HepG2 (cell line): ENCODE data around the gene PDCL3. TPM values are rescaled to one million over a fixed set of nuclear protein-coding genes. Genes with fewer than 3 reads are reported as not detected.

Experiments used
- ATAC-seq: fragments of 200-7000 bp; cut with Tn5 transposase; 3 replicates; pipeline ENCODE4 v1.9.1; 2020; ENCODE audit warnings: mild to moderate bottlenecking, moderate library complexity
- BruUV-seq: library from RNA; stranded (reverse); fragments of 400-500 nt; replicated peaks from 2 replicates; lab custom pipeline; 2021; lab: Mats Ljungman, UMichigan
- CTCF ChIA-PET: fragments of 300-600 bp; formaldehyde crosslinking; extraction: SDS; loops from one replicate; lab custom pipeline; 2021; ENCODE audit warnings: low total read pairs, inconsistent platforms, low intra/inter-chr PET ratio; lab: Yijun Ruan, JAX
- POLR2A ChIA-PET: fragments of 350-600 bp; sonication (Branson Sonifier 250); formaldehyde crosslinking; loops from one replicate; lab custom pipeline; 2020; ENCODE audit warnings: antibody characterized with exemption, inconsistent platforms; lab: Yijun Ruan, JAX
- DNase-seq: peaks from one replicate; pipeline ENCODE4 v3.0.0-alpha.2; 2015; ENCODE audit warnings: low spot score
- FAIRE-seq: peaks from 3 replicates; lab custom pipeline; 2011; peaks lifted over from hg19 to GRCh38; lab: Jason Lieb, UNC
- H2AFZ ChIP-seq: one replicate; pipeline ENCODE4 v1.6.1; 2011; ENCODE audit warnings: low read length, inconsistent platforms
- H3K27ac ChIP-seq: fragments of 300-600 bp; 3 replicates; pipeline ENCODE4 v1.8.0; 2011; ENCODE audit warnings: mixed run types, mild to moderate bottlenecking, mixed read lengths, low read length, inconsistent platforms; ENCODE audit not compliant: insufficient read depth; ENCODE audit errors: extremely low read length
- H3K27me3 ChIP-seq, 2 experiments: fragments of 200-600 bp in 1 of 2; 2 replicates in 1 of 2; 3 replicates in 1 of 2; pipeline versions ENCODE4 v1.6.0 to v1.8.0; 2011; ENCODE audit warnings: low read length in 2 of 2, mild to moderate bottlenecking in 2 of 2, moderate library complexity in 2 of 2, inconsistent platforms in 1 of 2; ENCODE audit not compliant: insufficient read depth in 2 of 2, control insufficient read depth in 1 of 2
- H3K36me3 ChIP-seq, 2 experiments: fragments of 200-600 bp in 1 of 2; replicated peaks in 1 of 2; 2 replicates in 1 of 2; 3 replicates in 1 of 2; pipeline versions ENCODE4 v1.5.1 to v1.8.0; 2011; ENCODE audit warnings: low read length in 2 of 2, inconsistent platforms in 1 of 2; ENCODE audit not compliant: insufficient read depth in 2 of 2, control insufficient read depth in 1 of 2
- H3K4me1 ChIP-seq: 2 replicates; pipeline ENCODE4 v1.5.1; 2012; ENCODE audit warnings: low read length, inconsistent platforms; ENCODE audit not compliant: insufficient read depth
- H3K4me2 ChIP-seq: 2 replicates; pipeline ENCODE4 v1.6.0; 2011; ENCODE audit warnings: low read depth, low read length, inconsistent platforms
- H3K4me3 ChIP-seq, 3 experiments: fragments of 200-600 bp in 1 of 3; sonication (generic), shearing (Covaris generic) in 1 of 3; replicated peaks in 1 of 3; 2 replicates each; pipeline ENCODE4 v1.5.1; 2011 to 2016; ENCODE audit warnings: low read length in 3 of 3, inconsistent platforms in 2 of 3, low read depth in 2 of 3, mild to moderate bottlenecking in 2 of 3, control low read depth in 1 of 3, mixed read lengths in 1 of 3; ENCODE audit not compliant: insufficient read depth in 1 of 3
- H3K79me2 ChIP-seq: one replicate; pipeline ENCODE4 v1.6.1; 2011; ENCODE audit warnings: low read length, inconsistent platforms; ENCODE audit not compliant: insufficient read depth
- H3K9ac ChIP-seq: 2 replicates; pipeline ENCODE4 v1.6.0; 2011; ENCODE audit warnings: mild to moderate bottlenecking, low read depth, low read length, inconsistent platforms; ENCODE audit not compliant: insufficient read depth
- H3K9me3 ChIP-seq: 2 replicates; pipeline ENCODE4 v1.5.1; 2012; ENCODE audit warnings: mild to moderate bottlenecking, low read length
- H4K20me1 ChIP-seq: 2 replicates; pipeline ENCODE4 v1.6.0; 2011; ENCODE audit warnings: inconsistent platforms, mild to moderate bottlenecking, low read length, moderate library complexity; ENCODE audit not compliant: insufficient read depth
- AHR ChIP-seq: IDR thresholded peaks from 2 replicates; pipeline ENCODE4 v1.6.1; 2018; ENCODE audit warnings: missing genetic modification reagents, missing compliant biosample characterization
- ATF7 ChIP-seq, 2 experiments: fragments of 450-650 bp in 1 of 2; sonication (generic) in 1 of 2; formaldehyde crosslinking in 1 of 2; IDR thresholded peaks; 2 replicates each; pipeline versions ENCODE4 v1.4.0 to v1.6.1; 2016 to 2020; ENCODE audit warnings: antibody characterized with exemption in 1 of 2, mild to moderate bottlenecking in 1 of 2, missing genetic modification reagents in 1 of 2
- CAMTA2 ChIP-seq: sonication (generic); formaldehyde crosslinking; IDR thresholded peaks from 2 replicates; pipeline ENCODE4 v1.4.0; 2020; ENCODE audit warnings: mild to moderate bottlenecking, missing genetic modification reagents, borderline replicate concordance
- DMAP1 ChIP-seq: IDR thresholded peaks from 2 replicates; pipeline ENCODE4 v1.6.1; 2016
- ELK4 ChIP-seq: sonication (generic); formaldehyde crosslinking; IDR thresholded peaks from 2 replicates; pipeline ENCODE4 v1.9.0; 2021; ENCODE audit warnings: missing genetic modification reagents, borderline replicate concordance
- ERF ChIP-seq: IDR thresholded peaks from 2 replicates; pipeline ENCODE4 v1.6.1; 2018; ENCODE audit warnings: missing biosample characterization, missing genetic modification reagents
- FOXM1 ChIP-seq: sonication (generic); formaldehyde crosslinking; IDR thresholded peaks from 2 replicates; pipeline ENCODE4 v1.5.0; 2020; ENCODE audit warnings: missing genetic modification reagents
- NFIC ChIP-seq: IDR thresholded peaks from 2 replicates; pipeline ENCODE4 v1.6.1; 2012; ENCODE audit warnings: mild to moderate bottlenecking, low read length, inconsistent platforms
- SP1 ChIP-seq, 2 experiments: fragments of 450-650 bp in 1 of 2; sonication (generic) in 1 of 2; formaldehyde crosslinking in 1 of 2; IDR thresholded peaks; 2 replicates each; pipeline versions ENCODE4 v1.4.0 to v1.6.1; 2016 to 2020; ENCODE audit warnings: missing genetic modification reagents in 1 of 2
- ZBTB46 ChIP-seq: sonication (generic); formaldehyde crosslinking; IDR thresholded peaks from 2 replicates; pipeline ENCODE4 v1.4.0; 2020; ENCODE audit warnings: mild to moderate bottlenecking, missing genetic modification reagents, borderline replicate concordance
- ZFP82 ChIP-seq: sonication (generic); formaldehyde crosslinking; IDR thresholded peaks from 2 replicates; pipeline ENCODE4 v1.5.1; 2020; ENCODE audit warnings: mild to moderate bottlenecking, missing genetic modification reagents, borderline replicate concordance
- ZIK1 ChIP-seq: sonication (generic); formaldehyde crosslinking; IDR thresholded peaks from 2 replicates; pipeline ENCODE4 v1.5.0; 2020; ENCODE audit warnings: mild to moderate bottlenecking, low read depth, missing genetic modification reagents, borderline replicate concordance
- ZKSCAN1 ChIP-seq: fragments of 150-350 bp; IDR thresholded peaks from 2 replicates; pipeline ENCODE4 v1.6.1; 2014; ENCODE audit warnings: low read length
- ZNF17 ChIP-seq: sonication (generic); formaldehyde crosslinking; IDR thresholded peaks from 2 replicates; pipeline ENCODE4 v1.5.0; 2020; ENCODE audit warnings: mild to moderate bottlenecking, missing genetic modification reagents
- ZNF292 ChIP-seq: sonication (generic); formaldehyde crosslinking; IDR thresholded peaks from 2 replicates; pipeline ENCODE4 v1.8.1; 2022; ENCODE audit warnings: mild to moderate bottlenecking, low read depth, missing genetic modification reagents, borderline replicate concordance
- ZNF3 ChIP-seq: IDR thresholded peaks from 2 replicates; pipeline ENCODE4 v1.7.0; 2017; ENCODE audit warnings: inconsistent platforms
- ZNF737 ChIP-seq: sonication (generic); formaldehyde crosslinking; IDR thresholded peaks from 2 replicates; pipeline ENCODE4 v1.5.0; 2020; ENCODE audit warnings: missing genetic modification reagents, mild to moderate bottlenecking, borderline replicate concordance
- WGBS: methylation state at CpG from one replicate; pipeline ENCODE4 v1.1.6; 2017; ENCODE audit warnings: low lambda C conversion rate; 5-methylcytosine and 5-hydroxymethylcytosine counted together
- in situ Hi-C: cut with HindIII; loops from 2 replicates; pipeline ENCODE4 v1.10.0; 2017; ENCODE audit warnings: low pct_unique_long_range_greater_than_20kb; ENCODE audit not compliant: extremely low pct_ligation_motif_present
- intact Hi-C: fragments of 100-400 bp; cut with micrococcal nuclease; formaldehyde crosslinking; loops from one replicate; pipeline ENCODE4 v1.10.0; 2022; ENCODE audit not compliant: unreplicated experiment
- polyA plus RNA-seq, 8 experiments: library from polyadenylated mRNA; depleted of rRNA in 3 of 8; stranded (reverse) in 7 of 8; unstranded in 1 of 8; fragments of >200 nt; fragmentation: Illumina TruSeq in 4 of 8; extraction: Trizol in 4 of 8; gene quantifications; 2 replicates each; pipeline versions ENCODE4 v1.2.1 to v1.2.3, GENCODE V29; 2011 to 2016; ENCODE audit warnings: low read depth in 4 of 8, missing spikeins in 1 of 8, mixed read lengths in 1 of 8; ENCODE audit not compliant: insufficient read depth in 1 of 8
- total RNA-seq, 5 experiments: library from RNA; depleted of rRNA; stranded (reverse); fragments of >200 nt; fragmentation: Illumina TruSeq; extraction: Trizol; gene quantifications; 2 replicates each; pipeline ENCODE4 v1.2.3, GENCODE V29; 2016; ENCODE audit warnings: low read depth in 1 of 5
- TF ChIP-seq, protein P1 (sequence below): sonication (generic); formaldehyde crosslinking; IDR thresholded peaks from 2 replicates; pipeline ENCODE4 v1.4.0; 2020; ENCODE audit warnings: missing genetic modification reagents

The PDCL3 gene
- total and polyA plus RNA-seq, 2 of the 13 experiments (the other 11 are each of a cell fraction or from before 2014, with no cell fraction given): 14.4 to 24.4 TPM

GRCh38 chr2:100524331-100524730 is 38.5 kb upstream of the PDCL3 start (continued):
- TF ChIP-seq DMAP1: no peak
- TF ChIP-seq ERF (CRISPR knock-in tag): no peak
- no peak for TF ChIP-seq ATF7 (IDR thresholded peaks at IDR 0.05)
- TF ChIP-seq ATF7 (CRISPR knock-in tag; IDR thresholded peaks at IDR 0.05): no peak
- TF ChIP-seq ZNF737: no peak
- TF ChIP-seq ELK4 (CRISPR knock-in tag): no peak
- no peak for TF ChIP-seq ZFP82 (CRISPR knock-in tag)
- TF ChIP-seq, all 625 proteins: peak for 0

- H3K27ac ChIP-seq: no peak overlapping the region
- H3K79me2 ChIP-seq: no peaks in the 10 kb centered on the region
- H3K4me3 ChIP-seq: no peak overlapping the region
- DNase-seq (no peak), FAIRE-seq (no peak), ATAC-seq (no peak)
- peaks cover 2 to 34% of the 10 kb centered on the region in 2 experiments for H3K27me3 ChIP-seq
- POLR2A ChIA-PET: no interaction called here
- CTCF ChIA-PET: no interaction called here
- H3K4me1 ChIP-seq: no peaks in the 10 kb centered on the region
- BruUV-seq: no TSS peak
- no peak overlapping the region for H3K4me2 ChIP-seq
- no peak overlapping the region for H3K9ac ChIP-seq
- intact Hi-C loops (no loop called here), in situ Hi-C loops (no loop called here)
- H3K9me3 ChIP-seq: no peaks in the 10 kb centered on the region
- H2AFZ ChIP-seq: no peak overlapping the region
- no peaks in the 10 kb centered on the region for H3K36me3 ChIP-seq
- H4K20me1 ChIP-seq: no peaks in the 10 kb centered on the region
- TF ChIP-seq, protein P1, sequence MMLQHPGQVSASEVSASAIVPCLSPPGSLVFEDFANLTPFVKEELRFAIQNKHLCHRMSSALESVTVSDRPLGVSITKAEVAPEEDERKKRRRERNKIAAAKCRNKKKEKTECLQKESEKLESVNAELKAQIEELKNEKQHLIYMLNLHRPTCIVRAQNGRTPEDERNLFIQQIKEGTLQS (CRISPR knock-in tag): no peak
- TF ChIP-seq ZNF3 (no peak), ZIK1 (no peak), ZBTB46 (CRISPR knock-in tag) (no peak), ELK4 (CRISPR knock-in tag) (no peak), ZKSCAN1 (no peak), ZNF292 (CRISPR knock-in tag) (no peak), ZNF17 (CRISPR knock-in tag) (no peak), NFIC (no peak), FOXM1 (CRISPR knock-in tag) (no peak), CAMTA2 (CRISPR knock-in tag) (no peak), AHR (CRISPR knock-in tag) (no peak), SP1 (IDR thresholded peaks at IDR 0.05) (no peak), SP1 (CRISPR knock-in tag; IDR thresholded peaks at IDR 0.05) (no peak)
- 0% methylated on average over 1 of the region's 1 CpG for WGBS
Measured at GRCh38 chr2:100526868-100527267, 35.9 kb upstream of the PDCL3 start.
